Parathyroid adenoma (tissue), 2 donors: ENCODE measurements around the gene GORASP2.

Experiments
- H2AFZ ChIP-seq: fragments of 300-600 bp; sonication (generic); one replicate; pipeline ENCODE4 v1.7.0; 2017; ENCODE audit warnings: antibody characterized with exemption, mild to moderate bottlenecking
- H3K27ac ChIP-seq: fragments of 300-600 bp; sonication (generic); one replicate; pipeline ENCODE4 v1.7.0; 2017
- H3K27me3 ChIP-seq: fragments of 300-600 bp; sonication (generic); one replicate; pipeline ENCODE4 v1.7.0; 2017; ENCODE audit warnings: low read length; ENCODE audit not compliant: control insufficient read depth, insufficient read depth
- H3K36me3 ChIP-seq: fragments of 300-600 bp; sonication (generic); one replicate; pipeline ENCODE4 v1.7.0; 2017; ENCODE audit warnings: low read length; ENCODE audit not compliant: control insufficient read depth, insufficient read depth
- H3K4me1 ChIP-seq: fragments of 300-600 bp; sonication (generic); one replicate; pipeline ENCODE4 v1.7.0; 2017; ENCODE audit warnings: control low read depth
- H3K4me2 ChIP-seq: fragments of 300-600 bp; sonication (generic); one replicate; pipeline ENCODE4 v1.7.0; 2017; ENCODE audit warnings: low read length
- H3K4me3 ChIP-seq: fragments of 300-600 bp; sonication (generic); one replicate; pipeline ENCODE4 v1.7.0; 2017; ENCODE audit warnings: low read depth, low read length
- H3K79me2 ChIP-seq: fragments of 300-600 bp; sonication (generic); one replicate; pipeline ENCODE4 v1.7.0; 2017; ENCODE audit warnings: control low read depth
- H3K9ac ChIP-seq: fragments of 300-600 bp; sonication (generic); one replicate; pipeline ENCODE4 v1.7.0; 2017; ENCODE audit warnings: mild to moderate bottlenecking
- H3K9me3 ChIP-seq: fragments of 300-600 bp; sonication (generic); one replicate; pipeline ENCODE4 v1.7.0; 2017; ENCODE audit warnings: low read length; ENCODE audit not compliant: control insufficient read depth
- CTCF ChIP-seq: fragments of 300-600 bp; sonication (generic); IDR thresholded peaks from one replicate; pipeline ENCODE4 v1.7.0; 2017; ENCODE audit warnings: antibody characterized with exemption, mild to moderate bottlenecking
- donor health status: primary hyperparathyroidism.

GORASP2 gene

GRCh38 chr2:170892391-170892951 lies 36.6 kb upstream of the GORASP2 start:
- Histone ChIP-seq H3K4me1 (no peaks in the 10 kb centered on the region), H3K27ac (no peak overlapping the region), H3K36me3 (no peaks in the 10 kb centered on the region), H3K9me3 (no peaks in the 10 kb centered on the region), H3K4me2 (no peak overlapping the region), H3K4me3 (no peak overlapping the region), H2AFZ (no peak overlapping the region), H3K79me2 (no peaks in the 10 kb centered on the region), H3K27me3 (no peaks in the 10 kb centered on the region), H3K9ac (no peak overlapping the region)
- TF ChIP-seq CTCF = no peak

GRCh38 chr2:170895023-170895757 lies 33.9 kb upstream of the GORASP2 start:
- no peak overlapping the region for H3K9ac ChIP-seq
- no peak overlapping the region for H3K4me2 ChIP-seq
- no peaks in the 10 kb centered on the region for H3K4me1 ChIP-seq
- no peak for TF ChIP-seq CTCF
- H3K27me3 ChIP-seq = no peaks in the 10 kb centered on the region
- no peaks in the 10 kb centered on the region for H3K36me3 ChIP-seq
- no peaks in the 10 kb centered on the region for H3K79me2 ChIP-seq
- no peak overlapping the region for H3K27ac ChIP-seq
- H3K4me3 ChIP-seq = no peak overlapping the region
- H2AFZ ChIP-seq = no peak overlapping the region
- no peaks in the 10 kb centered on the region for H3K9me3 ChIP-seq

GRCh38 chr2:170896622-170897021 lies 32.4 kb upstream of the GORASP2 start:
- no peak overlapping the region for H3K4me3 ChIP-seq
- H3K79me2 ChIP-seq = no peaks in the 10 kb centered on the region
- no peaks in the 10 kb centered on the region for H3K27me3 ChIP-seq
- no peaks in the 10 kb centered on the region for H3K4me1 ChIP-seq
- no peak overlapping the region for H3K9ac ChIP-seq
- H3K9me3 ChIP-seq = no peaks in the 10 kb centered on the region
- H3K36me3 ChIP-seq = no peaks in the 10 kb centered on the region
- no peak overlapping the region for H2AFZ ChIP-seq
- no peak for TF ChIP-seq CTCF
- no peak overlapping the region for H3K27ac ChIP-seq
- H3K4me2 ChIP-seq = no peak overlapping the region

GRCh38 chr2:170897108-170897507 lies 31.9 kb upstream of the GORASP2 start:
- H3K27ac ChIP-seq = no peak overlapping the region
- no peaks in the 10 kb centered on the region for H3K79me2 ChIP-seq
- H3K36me3 ChIP-seq = no peaks in the 10 kb centered on the region
- no peaks in the 10 kb centered on the region for H3K9me3 ChIP-seq
- H3K4me3 ChIP-seq = no peak overlapping the region
- no peaks in the 10 kb centered on the region for H3K4me1 ChIP-seq
- no peak overlapping the region for H3K9ac ChIP-seq
- TF ChIP-seq CTCF = no peak
- no peak overlapping the region for H3K4me2 ChIP-seq
- no peaks in the 10 kb centered on the region for H3K27me3 ChIP-seq
- H2AFZ ChIP-seq = no peak overlapping the region

- Histone ChIP-seq H3K4me2 (no peak overlapping the region), H3K9ac (no peak overlapping the region), H3K79me2 (no peaks in the 10 kb centered on the region), H3K27me3 (no peaks in the 10 kb centered on the region), H3K36me3 (no peaks in the 10 kb centered on the region), H3K4me3 (no peak overlapping the region), H3K27ac (no peak overlapping the region), H3K4me1 (no peaks in the 10 kb centered on the region), H2AFZ (no peak overlapping the region), H3K9me3 (no peaks in the 10 kb centered on the region)
- TF ChIP-seq CTCF = no peak
Observed at GRCh38 chr2:170905864-170906263, 23.2 kb upstream of the GORASP2 start.
